ENCODE results near the gene ABHD16A. TPM values are rescaled to one million over a fixed set of nuclear protein-coding genes. Genes with fewer than 3 reads are reported as not detected.

Gene ABHD16A
- total RNA-seq, 1 donor from 2014 or later = 50.1 TPM

DNA sequence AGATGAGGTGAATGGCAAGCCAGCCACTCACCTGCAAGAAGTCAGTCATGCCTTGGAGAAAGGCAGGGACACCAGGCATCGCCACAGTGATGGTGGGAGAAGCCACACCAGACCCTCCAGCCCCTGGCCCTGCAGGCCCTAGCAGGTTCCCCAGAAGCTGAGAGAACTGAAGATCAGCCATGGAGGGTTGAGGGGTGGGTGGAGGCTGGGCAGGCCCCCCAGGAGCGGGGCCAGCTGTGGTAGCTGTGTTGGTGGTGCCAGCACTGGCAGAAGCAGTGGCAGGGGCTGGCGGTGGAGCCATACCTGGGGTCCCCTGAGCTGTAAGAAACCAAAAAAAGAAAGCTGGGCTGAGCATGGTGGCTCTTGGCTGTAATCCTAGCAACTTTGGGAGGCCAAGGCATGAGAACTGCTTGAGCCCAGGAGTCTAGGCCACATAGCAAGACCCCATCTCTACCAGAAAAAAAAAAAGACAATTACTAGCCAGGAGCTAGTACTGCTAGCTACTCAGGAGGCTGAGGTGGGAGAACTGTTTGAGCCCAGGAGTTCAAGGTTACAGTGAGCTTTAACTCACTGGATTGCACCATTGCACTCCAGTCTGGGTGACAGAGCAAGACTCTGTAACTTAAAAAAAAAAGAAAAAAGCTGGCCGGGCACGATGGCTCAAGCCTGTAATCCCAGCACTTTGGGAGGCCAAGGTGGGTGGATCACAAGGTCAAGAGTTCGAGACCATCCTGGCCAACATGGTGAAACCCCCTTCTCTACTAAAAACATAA is 60.1 kb downstream of the ABHD16A start:
- Histone ChIP-seq H3K4me1 (ENCODE audit: control insufficient read depth in 3 of 3, insufficient read depth in 3 of 3, low read length in 3 of 3) (peaks cover 0 to 3% (median 1%) of the 10 kb centered on the region in 3 donors), H3K9me3 (ENCODE audit: control insufficient read depth in 3 of 3, low read length in 3 of 3) (no peaks in the 10 kb centered on the region), H3K9ac (ENCODE audit: low read depth in 1 of 3, low read length in 3 of 3) (no peak overlapping the region), H3K27ac (ENCODE audit: low read depth, low read length) (no peak overlapping the region), H3K36me3 (ENCODE audit: control insufficient read depth in 3 of 3, insufficient read depth in 3 of 3, low read length in 3 of 3) (peaks cover 82 to 88% (median 86%) of the 10 kb centered on the region in 3 donors), H3K4me3 (ENCODE audit: low read length in 3 of 3) (no peak overlapping the region), H3K27me3 (ENCODE audit: control insufficient read depth in 3 of 3, insufficient read depth in 3 of 3, low read length in 3 of 3) (no peaks in the 10 kb centered on the region)

DNA sequence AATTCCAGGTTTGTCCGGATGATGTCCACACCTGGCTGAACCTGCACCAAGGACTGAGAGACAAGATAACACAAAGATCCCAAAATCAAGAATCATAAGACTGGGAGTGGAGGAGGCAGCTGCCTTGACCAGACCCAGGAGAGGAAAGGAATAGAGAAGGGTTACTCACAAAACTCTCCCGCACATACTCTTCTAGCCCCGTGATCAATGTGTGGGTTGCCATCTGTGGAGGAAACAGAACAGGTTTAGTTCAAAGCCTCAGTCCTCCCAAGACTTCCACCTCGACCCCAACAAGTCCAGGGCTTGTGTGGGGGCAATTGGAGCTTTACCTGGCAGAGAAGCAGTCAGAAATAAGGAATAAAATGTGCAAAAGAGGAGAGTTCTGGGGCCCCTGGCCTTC is 61.8 kb downstream of the ABHD16A start:
- Histone ChIP-seq H3K9me3 (ENCODE audit: control insufficient read depth in 3 of 3, low read length in 3 of 3) (no peaks in the 10 kb centered on the region), H3K27me3 (ENCODE audit: control insufficient read depth in 3 of 3, insufficient read depth in 3 of 3, low read length in 3 of 3) (no peaks in the 10 kb centered on the region), H3K27ac (ENCODE audit: low read depth, low read length) (no peak overlapping the region), H3K4me3 (ENCODE audit: low read length in 3 of 3) (no peak overlapping the region), H3K4me1 (ENCODE audit: control insufficient read depth in 3 of 3, insufficient read depth in 3 of 3, low read length in 3 of 3) (peaks cover 0 to 6% (median 4%) of the 10 kb centered on the region in 3 donors), H3K9ac (ENCODE audit: low read depth in 1 of 3, low read length in 3 of 3) (no peak overlapping the region), H3K36me3 (ENCODE audit: control insufficient read depth in 3 of 3, insufficient read depth in 3 of 3, low read length in 3 of 3) (peaks cover 80 to 89% (median 88%) of the 10 kb centered on the region in 3 donors)

DNA sequence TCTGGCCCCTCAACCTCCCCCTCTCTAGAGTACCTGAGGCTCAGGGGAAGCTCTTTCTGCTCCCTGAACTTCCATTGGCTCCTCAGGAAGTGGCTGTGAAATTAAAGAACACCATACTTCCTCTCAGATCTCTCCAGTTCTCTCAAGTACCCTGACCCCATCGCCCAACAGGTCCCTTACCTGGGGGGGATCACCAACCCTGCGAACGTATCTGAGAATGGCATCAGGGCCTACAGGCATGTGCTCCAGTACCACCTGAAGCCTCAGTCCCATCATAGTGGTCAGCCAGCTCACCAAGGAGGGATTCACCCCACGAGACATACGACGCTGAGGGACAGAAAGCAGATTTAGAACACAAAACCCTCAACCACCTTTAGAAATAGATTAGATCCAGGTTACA is 62.5 kb downstream of the ABHD16A start:
- H3K36me3 ChIP-seq (ENCODE audit: control insufficient read depth in 3 of 3, insufficient read depth in 3 of 3, low read length in 3 of 3) = peaks cover 81 to 89% (median 88%) of the 10 kb centered on the region in 3 donors

DNA sequence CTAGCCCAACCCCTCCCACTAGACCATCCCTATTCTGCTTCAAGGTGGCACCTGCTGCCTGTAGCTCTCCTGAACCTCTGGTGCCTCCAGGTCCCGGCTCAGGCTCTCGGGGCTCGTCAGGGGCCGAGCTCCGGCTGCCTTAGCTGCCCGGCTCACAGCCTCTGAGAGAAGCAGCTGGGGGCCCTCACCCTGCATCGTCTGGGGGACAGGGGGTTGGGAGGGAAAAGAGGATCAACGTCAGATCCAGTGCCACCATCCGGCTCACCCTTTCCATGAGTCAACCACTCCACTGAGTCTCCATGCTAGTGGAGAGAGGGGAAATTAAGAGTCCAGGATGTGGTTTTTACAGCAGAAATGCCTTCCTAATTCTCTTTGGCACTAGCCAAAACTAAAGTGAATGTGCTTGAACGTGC is 63.7 kb downstream of the ABHD16A start:
- Histone ChIP-seq H3K27ac (ENCODE audit: low read depth, low read length) (peak overlapping the region; percentile 25), H3K36me3 (ENCODE audit: control insufficient read depth in 3 of 3, insufficient read depth in 3 of 3, low read length in 3 of 3) (peaks cover 81 to 90% (median 88%) of the 10 kb centered on the region in 3 donors), H3K4me1 (ENCODE audit: control insufficient read depth in 3 of 3, insufficient read depth in 3 of 3, low read length in 3 of 3) (peaks cover 0 to 6% (median 4%) of the 10 kb centered on the region in 3 donors), H3K9ac (ENCODE audit: low read depth in 1 of 3, low read length in 3 of 3) (no peak overlapping the region), H3K4me3 (ENCODE audit: low read length in 3 of 3) (no peak overlapping the region), H3K27me3 (ENCODE audit: control insufficient read depth in 3 of 3, insufficient read depth in 3 of 3, low read length in 3 of 3) (no peaks in the 10 kb centered on the region), H3K9me3 (ENCODE audit: control insufficient read depth in 3 of 3, low read length in 3 of 3) (no peaks in the 10 kb centered on the region)

More for the DNA sequence above, 62.5 kb downstream of the ABHD16A start:
- no peaks in the 10 kb centered on the region for H3K9me3 ChIP-seq (ENCODE audit: control insufficient read depth in 3 of 3, low read length in 3 of 3)
- no peak overlapping the region for H3K27ac ChIP-seq (ENCODE audit: low read depth, low read length)
- H3K27me3 ChIP-seq (ENCODE audit: control insufficient read depth in 3 of 3, insufficient read depth in 3 of 3, low read length in 3 of 3) = no peaks in the 10 kb centered on the region
- no peak overlapping the region for H3K9ac ChIP-seq (ENCODE audit: low read depth in 1 of 3, low read length in 3 of 3)
- no peak overlapping the region for H3K4me3 ChIP-seq (ENCODE audit: low read length in 3 of 3)
- H3K4me1 ChIP-seq (ENCODE audit: control insufficient read depth in 3 of 3, insufficient read depth in 3 of 3, low read length in 3 of 3) = peaks cover 0 to 6% (median 4%) of the 10 kb centered on the region in 3 donors

DNA sequence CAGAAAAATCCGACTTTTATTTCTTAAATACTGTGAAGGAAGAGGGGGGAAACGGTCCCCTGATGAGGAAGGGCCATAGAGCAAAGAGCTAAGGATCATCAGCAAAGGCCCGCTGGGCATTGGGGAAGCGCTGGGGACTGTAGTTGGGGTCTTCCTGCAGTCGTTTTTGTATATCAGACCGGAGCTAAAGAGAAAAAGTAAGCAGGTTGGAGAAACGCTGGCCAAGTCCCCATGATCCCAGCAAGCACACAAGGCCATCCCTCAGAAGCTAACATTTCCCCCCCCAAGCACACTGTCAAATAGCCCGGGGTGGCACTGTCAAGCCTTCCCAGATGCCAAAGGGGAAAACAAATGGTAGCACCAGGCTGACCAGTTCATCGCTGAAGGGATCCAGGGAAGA is 64.1 kb downstream of the ABHD16A start:
- peaks cover 81 to 90% (median 88%) of the 10 kb centered on the region in 3 donors for H3K36me3 ChIP-seq (ENCODE audit: control insufficient read depth in 3 of 3, insufficient read depth in 3 of 3, low read length in 3 of 3)
- no peak overlapping the region for H3K9ac ChIP-seq (ENCODE audit: low read depth in 1 of 3, low read length in 3 of 3)
- no peak overlapping the region for H3K4me3 ChIP-seq (ENCODE audit: low read length in 3 of 3)

More for the DNA sequence above, 64.1 kb downstream of the ABHD16A start:
- Histone ChIP-seq H3K9me3 (ENCODE audit: control insufficient read depth in 3 of 3, low read length in 3 of 3) (no peaks in the 10 kb centered on the region), H3K27me3 (ENCODE audit: control insufficient read depth in 3 of 3, insufficient read depth in 3 of 3, low read length in 3 of 3) (no peaks in the 10 kb centered on the region), H3K4me1 (ENCODE audit: control insufficient read depth in 3 of 3, insufficient read depth in 3 of 3, low read length in 3 of 3) (peaks cover 0 to 6% (median 4%) of the 10 kb centered on the region in 3 donors), H3K27ac (ENCODE audit: low read depth, low read length) (peak overlapping the region; percentile 25)

Small RNA genes lying within 50 kb of the gene (small RNA-seq; reads per million reads assigned to genes)
- gene LY6G6D = not detected
- not detected for gene MIR4646
- not detected for gene RF00019

Other genes starting within 250 kb of the ABHD16A start
- 0.52 TPM for gene MICB, start 205.2 kb downstream of the ABHD16A start, total RNA-seq
- not detected for gene MCCD1, start 174.4 kb downstream of the ABHD16A start, total RNA-seq
- 436 TPM for gene DDX39B, start 161.3 kb downstream of the ABHD16A start, total RNA-seq
- 1.0 TPM for gene ATP6V1G2, start 156.7 kb downstream of the ABHD16A start, total RNA-seq
- gene NFKBIL1, start 155.7 kb downstream of the ABHD16A start, total RNA-seq = 20.4 TPM
- not detected for gene LTA, start 131.0 kb downstream of the ABHD16A start, total RNA-seq
- not detected for gene TNF, start 127.8 kb downstream of the ABHD16A start, total RNA-seq
- 2.1 TPM for gene LTB, start 120.9 kb downstream of the ABHD16A start, total RNA-seq
- 3.7 TPM for gene LST1, start 117.0 kb downstream of the ABHD16A start, total RNA-seq
- gene NCR3, start 110.3 kb downstream of the ABHD16A start, total RNA-seq = not detected
- 19.8 TPM for gene AIF1, start 88.1 kb downstream of the ABHD16A start, total RNA-seq
- 30.8 TPM for gene PRRC2A, start 82.6 kb downstream of the ABHD16A start, total RNA-seq
- 118 TPM for gene BAG6, start 50.7 kb downstream of the ABHD16A start, total RNA-seq
- gene APOM, start 47.4 kb downstream of the ABHD16A start, total RNA-seq = 1.0 TPM
- gene C6orf47, start 42.5 kb downstream of the ABHD16A start, total RNA-seq = 18.3 TPM
- gene GPANK1, start 38.3 kb downstream of the ABHD16A start, total RNA-seq = 16.2 TPM
- 68.4 TPM for gene CSNK2B, start 37.2 kb downstream of the ABHD16A start, total RNA-seq
- 2.6 TPM for gene LY6G5B, start 33.3 kb downstream of the ABHD16A start, total RNA-seq
- not detected for gene LY6G5C, start 22.3 kb downstream of the ABHD16A start, total RNA-seq
- not detected for gene LY6G6F, start 3.5 kb upstream of the ABHD16A start, total RNA-seq
- gene LY6G6D, start 12.0 kb upstream of the ABHD16A start, total RNA-seq = not detected
- gene LY6G6C, start 18.4 kb upstream of the ABHD16A start, total RNA-seq = not detected
- 0.52 TPM for gene MPIG6B, start 20.0 kb upstream of the ABHD16A start, total RNA-seq
- gene DDAH2, start 26.0 kb upstream of the ABHD16A start, total RNA-seq = 73.1 TPM
- gene CLIC1, start 33.2 kb upstream of the ABHD16A start, total RNA-seq = 152 TPM
- 3.1 TPM for gene MSH5, start 36.7 kb upstream of the ABHD16A start, total RNA-seq
- 1.0 TPM for gene SAPCD1, start 59.3 kb upstream of the ABHD16A start, total RNA-seq
- 1.0 TPM for gene VWA7, start 74.0 kb upstream of the ABHD16A start, total RNA-seq
- gene VARS1, start 92.4 kb upstream of the ABHD16A start, total RNA-seq = 42.3 TPM
- 45.9 TPM for gene LSM2, start 103.6 kb upstream of the ABHD16A start, total RNA-seq
- 5.2 TPM for gene HSPA1L, start 112.0 kb upstream of the ABHD16A start, total RNA-seq
- 133 TPM for gene HSPA1A, start 112.2 kb upstream of the ABHD16A start, total RNA-seq
- 117 TPM for gene HSPA1B, start 124.4 kb upstream of the ABHD16A start, total RNA-seq
- gene NEU1, start 159.5 kb upstream of the ABHD16A start, total RNA-seq = 23.0 TPM
- 0.52 TPM for gene SLC44A4, start 175.7 kb upstream of the ABHD16A start, total RNA-seq
- 24.0 TPM for gene EHMT2, start 194.4 kb upstream of the ABHD16A start, total RNA-seq
- 6.3 TPM for gene ZBTB12, start 198.8 kb upstream of the ABHD16A start, total RNA-seq
- gene C2, start 224.4 kb upstream of the ABHD16A start, total RNA-seq = 8.4 TPM
- 3.7 TPM for gene CFB, start 242.8 kb upstream of the ABHD16A start, total RNA-seq